Nephron progenitor cell (in vitro differentiated cells): ENCODE data around the gene RDM1.
A peak's percentile ranks its signal among the peaks of the same experiment; 100 is the strongest.

ENCODE experiments used
- DNase-seq: peaks from one replicate; pipeline ENCODE4 v3.0.0; 2021
- H3K27ac Mint-ChIP-seq: 2 replicates; pipeline ENCODE4 v1.8.0; 2021; ENCODE audit warnings: mild to moderate bottlenecking, moderate library complexity, mixed read lengths
- H3K27me3 Mint-ChIP-seq: 2 replicates; pipeline ENCODE4 v1.8.0; 2021; ENCODE audit warnings: mild to moderate bottlenecking, low read depth, mixed read lengths; ENCODE audit not compliant: poor library complexity
- H3K36me3 Mint-ChIP-seq: 2 replicates; pipeline ENCODE4 v1.8.0; 2021; ENCODE audit warnings: low read depth, mixed read lengths
- H3K4me1 Mint-ChIP-seq: 2 replicates; pipeline ENCODE4 v1.8.0; 2021; ENCODE audit warnings: mixed read lengths
- H3K4me3 Mint-ChIP-seq: 2 replicates; pipeline ENCODE4 v1.8.0; 2021; ENCODE audit warnings: mild to moderate bottlenecking, moderate library complexity, mixed read lengths
- H3K9me3 Mint-ChIP-seq: 2 replicates; pipeline ENCODE4 v1.8.0; 2021; ENCODE audit warnings: mild to moderate bottlenecking, moderate library complexity, mixed read lengths
- TF ChIP-seq, protein P1 (sequence below): fragments of 200-600 bp; sonication (generic); IDR thresholded peaks from 2 replicates; pipeline ENCODE4 v1.5.0; 2021; ENCODE audit warnings: antibody characterized with exemption

The RDM1 gene

DNA sequence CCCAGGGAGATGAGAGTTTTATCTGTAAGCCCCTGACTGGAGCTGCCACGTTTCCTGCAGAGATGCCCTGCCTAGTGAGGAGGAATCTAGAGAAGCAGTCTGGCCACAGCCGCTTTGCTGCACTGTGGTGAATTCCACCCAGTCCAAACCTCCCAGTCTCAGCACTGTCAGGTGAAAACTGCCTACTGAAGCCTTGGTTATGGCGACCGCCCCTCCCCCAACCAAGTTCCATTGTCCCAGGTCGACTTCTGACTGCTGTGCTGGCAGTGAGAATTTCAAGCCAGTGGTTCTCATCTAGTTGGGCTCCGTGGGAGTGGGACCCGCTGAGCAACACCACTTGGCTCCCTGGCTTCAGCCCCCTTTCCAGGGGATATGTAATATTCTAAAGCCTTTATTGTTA, 23.1 kb upstream of the RDM1 start:
- Mint-ChIP-seq H3K9me3 (no peaks in the 10 kb centered on the region), H3K4me1 (peaks cover 20% of the 10 kb centered on the region), H3K36me3 (no peaks in the 10 kb centered on the region), H3K27ac (no peak overlapping the region), H3K27me3 (peaks cover 7% of the 10 kb centered on the region), H3K4me3 (no peak overlapping the region)
- TF ChIP-seq, protein P1, sequence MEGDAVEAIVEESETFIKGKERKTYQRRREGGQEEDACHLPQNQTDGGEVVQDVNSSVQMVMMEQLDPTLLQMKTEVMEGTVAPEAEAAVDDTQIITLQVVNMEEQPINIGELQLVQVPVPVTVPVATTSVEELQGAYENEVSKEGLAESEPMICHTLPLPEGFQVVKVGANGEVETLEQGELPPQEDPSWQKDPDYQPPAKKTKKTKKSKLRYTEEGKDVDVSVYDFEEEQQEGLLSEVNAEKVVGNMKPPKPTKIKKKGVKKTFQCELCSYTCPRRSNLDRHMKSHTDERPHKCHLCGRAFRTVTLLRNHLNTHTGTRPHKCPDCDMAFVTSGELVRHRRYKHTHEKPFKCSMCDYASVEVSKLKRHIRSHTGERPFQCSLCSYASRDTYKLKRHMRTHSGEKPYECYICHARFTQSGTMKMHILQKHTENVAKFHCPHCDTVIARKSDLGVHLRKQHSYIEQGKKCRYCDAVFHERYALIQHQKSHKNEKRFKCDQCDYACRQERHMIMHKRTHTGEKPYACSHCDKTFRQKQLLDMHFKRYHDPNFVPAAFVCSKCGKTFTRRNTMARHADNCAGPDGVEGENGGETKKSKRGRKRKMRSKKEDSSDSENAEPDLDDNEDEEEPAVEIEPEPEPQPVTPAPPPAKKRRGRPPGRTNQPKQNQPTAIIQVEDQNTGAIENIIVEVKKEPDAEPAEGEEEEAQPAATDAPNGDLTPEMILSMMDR: no peak
- no peak for DNase-seq

DNA sequence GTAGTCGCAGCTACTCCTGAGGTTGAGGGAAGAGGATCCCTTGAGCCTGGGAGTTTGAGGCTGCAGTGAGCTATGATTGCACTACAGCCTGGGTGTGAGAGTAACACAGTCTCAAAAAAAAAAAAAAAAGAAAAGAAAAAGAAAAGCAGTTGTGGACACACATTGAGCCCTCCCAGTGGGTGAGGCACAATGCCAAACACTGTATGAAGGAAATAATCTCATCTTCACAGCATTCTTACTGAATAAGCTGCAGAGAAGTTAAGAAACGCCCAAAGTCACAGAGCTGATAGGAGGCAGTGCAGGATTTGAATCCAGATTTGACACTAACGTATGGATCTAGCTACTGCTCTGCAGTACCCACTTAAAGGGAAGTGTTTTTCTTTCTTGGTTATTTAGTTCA, 18.8 kb upstream of the RDM1 start:
- no peak overlapping the region for H3K27ac Mint-ChIP-seq
- TF ChIP-seq, protein P1: no peak
- H3K9me3 Mint-ChIP-seq: no peaks in the 10 kb centered on the region
- H3K27me3 Mint-ChIP-seq: no peaks in the 10 kb centered on the region
- no peak for DNase-seq
- peaks cover 24% of the 10 kb centered on the region for H3K4me1 Mint-ChIP-seq
- H3K36me3 Mint-ChIP-seq: no peaks in the 10 kb centered on the region
- no peak overlapping the region for H3K4me3 Mint-ChIP-seq

DNA sequence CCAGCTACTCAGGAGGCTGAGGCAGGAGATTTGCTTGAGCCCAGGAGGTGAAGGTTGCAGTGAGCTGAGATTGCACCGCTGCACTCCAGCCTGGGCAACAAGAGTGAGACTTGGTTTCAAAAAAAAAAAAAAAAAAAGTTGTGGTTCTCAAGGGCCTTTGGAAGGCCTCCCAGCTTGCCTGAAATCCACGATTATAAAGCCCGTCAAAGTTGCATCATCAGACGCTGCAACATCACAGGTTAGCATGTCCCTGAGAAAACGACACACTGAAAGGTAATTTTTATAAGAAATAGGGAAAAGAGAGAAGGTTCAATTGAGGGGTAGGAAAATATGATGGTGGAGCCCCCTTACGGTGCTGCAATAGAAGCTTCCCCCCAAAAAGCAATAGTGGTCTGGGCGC, 17.5 kb upstream of the RDM1 start:
- no peaks in the 10 kb centered on the region for H3K36me3 Mint-ChIP-seq
- no peak overlapping the region for H3K27ac Mint-ChIP-seq
- no peaks in the 10 kb centered on the region for H3K27me3 Mint-ChIP-seq
- H3K9me3 Mint-ChIP-seq: no peaks in the 10 kb centered on the region
- TF ChIP-seq, protein P1: no peak
- no peak overlapping the region for H3K4me3 Mint-ChIP-seq
- no peak for DNase-seq
- H3K4me1 Mint-ChIP-seq: peaks cover 21% of the 10 kb centered on the region

DNA sequence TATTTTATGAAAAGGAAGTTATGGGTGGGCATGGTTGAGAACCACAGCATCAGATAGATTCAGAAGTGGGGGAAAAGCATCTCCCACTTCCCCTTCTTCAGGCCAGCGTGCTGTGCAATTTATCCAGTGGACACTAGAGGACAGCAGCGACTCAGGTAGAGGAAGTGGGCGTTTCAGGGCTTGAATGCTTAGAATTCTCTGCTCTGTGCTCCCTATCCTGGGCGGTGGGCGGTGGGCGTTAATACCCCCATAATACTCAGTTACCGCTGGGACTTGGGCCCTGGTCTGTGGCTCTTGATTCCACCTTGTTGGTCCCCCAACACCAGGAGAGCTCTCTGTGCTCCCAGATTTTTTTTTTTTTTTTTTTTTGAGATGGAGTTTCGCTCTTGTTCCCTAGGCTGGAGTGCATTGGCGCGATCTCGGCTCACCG, 16.6 kb upstream of the RDM1 start:
- peak; percentile 66 for DNase-seq
- no peaks in the 10 kb centered on the region for H3K9me3 Mint-ChIP-seq
- no peak overlapping the region for H3K27ac Mint-ChIP-seq

DNA sequence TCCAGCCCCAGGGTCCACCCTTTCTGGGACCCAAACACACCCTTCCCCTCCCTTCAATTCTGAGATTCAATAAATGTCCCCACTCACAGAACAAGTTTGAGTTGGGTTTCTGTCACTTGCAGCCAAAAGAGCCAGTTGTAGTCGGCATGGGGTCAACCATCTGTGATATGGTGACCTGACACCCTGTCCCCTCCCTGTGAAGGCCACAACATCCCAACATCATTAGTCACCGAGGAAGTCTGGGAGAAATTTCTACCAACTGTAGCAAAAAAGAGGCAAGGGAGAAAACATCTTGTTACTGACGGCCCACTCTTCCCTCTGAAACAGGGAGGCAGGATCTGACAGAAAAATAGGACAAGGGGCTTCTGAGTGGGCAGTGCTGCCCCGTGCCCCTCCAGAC, 13.6 kb upstream of the RDM1 start:
- Mint-ChIP-seq H3K36me3 (no peaks in the 10 kb centered on the region), H3K27ac (no peak overlapping the region), H3K4me3 (no peak overlapping the region), H3K9me3 (no peaks in the 10 kb centered on the region), H3K27me3 (no peaks in the 10 kb centered on the region), H3K4me1 (peaks cover 22% of the 10 kb centered on the region)
- no peak for DNase-seq
- TF ChIP-seq, protein P1: no peak

More for the DNA sequence above, 16.6 kb upstream of the RDM1 start:
- TF ChIP-seq, protein P1: peak; percentile 89
- H3K4me3 Mint-ChIP-seq: no peak overlapping the region
- H3K27me3 Mint-ChIP-seq: no peaks in the 10 kb centered on the region
- no peaks in the 10 kb centered on the region for H3K36me3 Mint-ChIP-seq
- peaks cover 22% of the 10 kb centered on the region for H3K4me1 Mint-ChIP-seq

DNA sequence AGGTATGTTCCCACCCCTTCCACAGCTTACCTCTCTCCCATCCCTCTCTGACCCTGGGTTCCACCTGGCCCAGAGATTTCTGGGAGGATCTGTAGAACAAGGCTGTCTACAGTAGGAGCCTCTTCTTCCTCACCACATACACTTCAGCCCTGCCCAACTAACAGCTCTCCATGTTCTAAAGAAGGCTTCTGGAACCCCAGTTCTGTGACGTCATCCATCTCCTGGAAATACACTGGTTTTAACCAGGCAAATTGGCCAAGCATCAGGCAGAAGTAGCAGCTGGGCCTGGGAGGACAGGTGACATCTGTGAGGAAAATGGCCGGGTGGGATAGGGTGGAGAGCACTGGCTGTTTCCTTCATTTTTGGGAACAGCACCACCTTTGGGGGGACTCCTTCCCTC, 13.0 kb upstream of the RDM1 start, which contains the start of gene LYZL6:
Gene LYZL6 (minus strand): TSS at position 177 of the 400 bp plus-strand sequence. CDS start 4,357 bp downstream, outside the sequence.
- Mint-ChIP-seq H3K27ac (peak within 1 kb of the TSS; percentile 62), H3K9me3 (no peaks in the 10 kb centered on the region), H3K36me3 (no peaks in the 10 kb centered on the region), H3K4me3 (no peak within 1 kb of the TSS), H3K27me3 (no peaks in the 10 kb centered on the region), H3K4me1 (peaks cover 22% of the 10 kb centered on the region)
- TF ChIP-seq, protein P1: no peak
- DNase-seq: no peak
